GM23338 (cell line): Measurements from ENCODE around the gene ARMC5. TPM values are rescaled to one million over a fixed set of nuclear protein-coding genes. Genes with fewer than 3 reads are reported as not detected.

Experiments used
- ATAC-seq: fragments of 200-7000 bp; cut with Tn5 transposase; 3 replicates; pipeline ENCODE4 v1.9.1; 2020
- DNase-seq: peaks from one replicate; pipeline ENCODE4 v3.0.0-alpha.2; 2015; ENCODE audit warnings: low spot score
- H2AFZ ChIP-seq: fragments of 200-600 bp; sonication (generic); 2 replicates; pipeline ENCODE4 v1.8.0; 2016; ENCODE audit warnings: antibody characterized with exemption, mild to moderate bottlenecking, moderate library complexity
- H3F3A ChIP-seq: fragments of 200-600 bp; sonication (generic); replicated peaks from 2 replicates; pipeline ENCODE4 v1.8.0; 2017; ENCODE audit warnings: antibody characterized with exemption, mixed run types, low read depth
- H3K27ac ChIP-seq: fragments of 200-600 bp; sonication (generic); 2 replicates; pipeline ENCODE4 v1.6.1; 2016; ENCODE audit warnings: low read depth
- H3K27me3 ChIP-seq: fragments of 200-600 bp; sonication (generic); 2 replicates; pipeline ENCODE4 v1.8.0; 2016; ENCODE audit warnings: mild to moderate bottlenecking, mixed run types, moderate library complexity; ENCODE audit not compliant: insufficient read depth
- H3K36me3 ChIP-seq: fragments of 200-600 bp; sonication (generic); 2 replicates; pipeline ENCODE4 v1.8.0; 2016; ENCODE audit warnings: mild to moderate bottlenecking; ENCODE audit not compliant: insufficient read depth
- H3K4me1 ChIP-seq: fragments of 200-600 bp; sonication (generic); 2 replicates; pipeline ENCODE4 v1.8.0; 2016; ENCODE audit warnings: mild to moderate bottlenecking, moderate library complexity; ENCODE audit not compliant: insufficient read depth
- H3K4me2 ChIP-seq: fragments of 200-600 bp; sonication (generic); 2 replicates; pipeline ENCODE4 v1.7.1; 2017; ENCODE audit warnings: mixed run types
- H3K4me3 ChIP-seq: fragments of 200-600 bp; sonication (generic); 2 replicates; pipeline ENCODE4 v1.6.1; 2016; ENCODE audit warnings: mixed run types
- H3K79me2 ChIP-seq: fragments of 200-600 bp; sonication (generic); replicated peaks from 2 replicates; pipeline ENCODE4 v1.8.0; 2017; ENCODE audit warnings: mild to moderate bottlenecking; ENCODE audit not compliant: insufficient read depth
- H3K9me2 ChIP-seq: fragments of 200-600 bp; sonication (generic); 2 replicates; pipeline ENCODE4 v1.8.0; 2017; ENCODE audit not compliant: insufficient read depth
- H4K20me1 ChIP-seq: fragments of 200-600 bp; sonication (generic); replicated peaks from 2 replicates; pipeline ENCODE4 v1.8.0; 2017; ENCODE audit warnings: mild to moderate bottlenecking; ENCODE audit not compliant: insufficient read depth
- H3K27ac Mint-ChIP-seq: 2 replicates; pipeline ENCODE4 v1.8.0; 2020; ENCODE audit warnings: inconsistent platforms, mild to moderate bottlenecking, moderate library complexity, mixed read lengths
- H3K27me3 Mint-ChIP-seq: 3 replicates; pipeline ENCODE4 v1.8.0; 2022; ENCODE audit warnings: low read depth, mild to moderate bottlenecking, moderate library complexity, mixed read lengths, inconsistent platforms; ENCODE audit not compliant: insufficient read depth, poor library complexity
- H3K36me3 Mint-ChIP-seq: 3 replicates; pipeline ENCODE4 v1.8.0; 2021; ENCODE audit warnings: low read depth, mild to moderate bottlenecking, inconsistent platforms, moderate library complexity, mixed read lengths
- H3K4me1 Mint-ChIP-seq: 3 replicates; pipeline ENCODE4 v1.8.0; 2020; ENCODE audit warnings: mild to moderate bottlenecking, inconsistent platforms, mixed read lengths
- H3K4me3 Mint-ChIP-seq: 3 replicates; pipeline ENCODE4 v1.8.0; 2021; ENCODE audit warnings: moderate library complexity, mild to moderate bottlenecking, inconsistent platforms, mixed read lengths
- H3K9me3 Mint-ChIP-seq: 3 replicates; pipeline ENCODE4 v1.8.0; 2020; ENCODE audit warnings: moderate library complexity, mild to moderate bottlenecking, inconsistent platforms, mixed read lengths
- CREB1 ChIP-seq: fragments of 250-450 bp; sonication (Bioruptor Pico); IDR thresholded peaks from 2 replicates; pipeline ENCODE4 v1.5.0; 2020; ENCODE audit warnings: low read depth, mild to moderate bottlenecking, moderate library complexity
- CTCF ChIP-seq, 2 experiments: fragments of 200-600 bp in 1 of 2; sonication (generic) in 1 of 2; conservative IDR thresholded peaks; 2 replicates each; pipeline versions ENCODE4 v1.5.1 to v1.6.1; 2016 to 2017; ENCODE audit warnings: antibody characterized with exemption in 2 of 2, low read depth in 2 of 2, mild to moderate bottlenecking in 2 of 2, moderate library complexity in 1 of 2
- ETS1 ChIP-seq: IDR thresholded peaks from 2 replicates; pipeline ENCODE4 v1.6.1; 2016; ENCODE audit warnings: antibody characterized with exemption
- EZH2phosphoT487 ChIP-seq: fragments of 200-600 bp; sonication (generic); IDR thresholded peaks from one replicate; pipeline ENCODE4 v1.8.1; 2018; ENCODE audit warnings: antibody characterized with exemption; ENCODE audit not compliant: unreplicated experiment
- JUNB ChIP-seq: IDR thresholded peaks from one replicate; pipeline ENCODE4 v1.6.1; 2016; ENCODE audit warnings: antibody characterized with exemption; ENCODE audit not compliant: unreplicated experiment
- NANOG ChIP-seq: IDR thresholded peaks from 2 replicates; pipeline ENCODE4 v1.6.1; 2016; ENCODE audit warnings: antibody characterized with exemption, borderline replicate concordance
- POLR2AphosphoS5 ChIP-seq: IDR thresholded peaks from 2 replicates; pipeline ENCODE4 v1.6.1; 2016; ENCODE audit warnings: antibody characterized with exemption, low read depth
- REST ChIP-seq: IDR thresholded peaks from one replicate; pipeline ENCODE4 v1.6.1; 2018; ENCODE audit warnings: antibody characterized with exemption; ENCODE audit not compliant: unreplicated experiment
- STAT1 ChIP-seq: IDR thresholded peaks from one replicate; pipeline ENCODE4 v1.6.1; 2016; ENCODE audit warnings: antibody characterized with exemption; ENCODE audit not compliant: unreplicated experiment
- ZNF114 ChIP-seq: fragments of 250-450 bp; sonication (Bioruptor Pico); IDR thresholded peaks from 2 replicates; pipeline ENCODE4 v1.5.0; 2020; ENCODE audit warnings: mild to moderate bottlenecking, moderate library complexity
- ZNF331 ChIP-seq: fragments of 250-450 bp; sonication (Bioruptor Pico); IDR thresholded peaks from 2 replicates; pipeline ENCODE4 v1.5.0; 2020; ENCODE audit warnings: low read depth, mild to moderate bottlenecking, moderate library complexity
- ZNF462 ChIP-seq: fragments of 250-450 bp; sonication (Bioruptor Pico); IDR thresholded peaks from 2 replicates; pipeline ENCODE4 v1.5.0; 2020; ENCODE audit warnings: mild to moderate bottlenecking, moderate library complexity
- polyA plus RNA-seq: library from polyadenylated mRNA; unstranded; fragments of >200 nt; fragmentation: Nextera tagmentation; extraction: Ambion mirVana; gene quantifications from 2 replicates; pipeline ENCODE4 v1.2.1, GENCODE V29; 2016
- total RNA-seq: library from RNA; depleted of rRNA; stranded (reverse); fragments of >200 nt; shearing (Covaris generic); gene quantifications from 2 replicates; pipeline ENCODE4 v1.2.3, GENCODE V29; 2014

The ARMC5 gene
- total and polyA plus RNA-seq, 2 experiments from 2014 or later: 5.9 to 11.3 TPM

GRCh38 chr16:31451201-31451600, 8.1 kb upstream of the ARMC5 start (continued):
- no peak for TF ChIP-seq NANOG
- no peak for TF ChIP-seq JUNB
- TF ChIP-seq ZNF331 (CRISPR knock-in tag): no peak

GRCh38 chr16:31451681-31452351, 7.5 kb upstream of the ARMC5 start:
- no peaks in the 10 kb centered on the region for H3K9me3 Mint-ChIP-seq
- TF ChIP-seq POLR2AphosphoS5 (no peak), ZNF462 (CRISPR knock-in tag) (no peak), ZNF331 (CRISPR knock-in tag) (no peak), ZNF114 (CRISPR knock-in tag) (no peak), EZH2phosphoT487 (no peak), ETS1 (no peak), NANOG (no peak), CREB1 (peak; percentile 53; the same call in 1 of the 2 replicates), REST (no peak), JUNB (no peak), CTCF (conservative IDR thresholded peaks at IDR 0.05; ENCODE audit: low read depth in 2 of 2) (peak; percentile 56 to 59), STAT1 (no peak)

More at GRCh38 chr16:31451681-31452351, 7.5 kb upstream of the ARMC5 start:
- H3K9me2 ChIP-seq: no peaks in the 10 kb centered on the region
- peaks cover 14% of the 10 kb centered on the region for H3K27me3 Mint-ChIP-seq
- peak; percentile 89 for ATAC-seq
- DNase-seq: peak; percentile 85
- H3K27ac Mint-ChIP-seq: no peak overlapping the region; the same call in 1 of the 2 replicates
- H3K4me3 ChIP-seq: no peak overlapping the region
- no peak overlapping the region for H3K4me2 ChIP-seq
- peaks cover 5% of the 10 kb centered on the region; the same call in 1 of the 2 replicates for H3F3A ChIP-seq
- peaks cover 41% of the 10 kb centered on the region for H3K4me1 Mint-ChIP-seq
- H3K4me1 ChIP-seq: peaks cover 31% of the 10 kb centered on the region
- no peaks in the 10 kb centered on the region for H3K27me3 ChIP-seq
- no peak overlapping the region for H3K27ac ChIP-seq
- H3K36me3 ChIP-seq: no peaks in the 10 kb centered on the region
- H4K20me1 ChIP-seq: peaks cover 9% of the 10 kb centered on the region
- H3K36me3 Mint-ChIP-seq: peaks cover 12% of the 10 kb centered on the region; the same call in 2 of the 3 replicates
- no peak overlapping the region for H2AFZ ChIP-seq
- peaks cover 13% of the 10 kb centered on the region for H3K79me2 ChIP-seq
- no peak overlapping the region for H3K4me3 Mint-ChIP-seq
